SK-N-SH (cell line): ENCODE data around the gene APC2.

Experiments used
- CHD2 ChIP-seq: fragments of 150-350 bp; IDR thresholded peaks from 2 replicates; pipeline ENCODE4 v1.6.1; 2018; ENCODE audit warnings: low read length; ENCODE audit not compliant: partially characterized antibody
- ELF1 ChIP-seq: IDR thresholded peaks from 2 replicates; pipeline ENCODE4 v1.4.0; 2012
- EP300 ChIP-seq, 2 experiments: IDR thresholded peaks; 2 replicates each; pipeline versions ENCODE4 v1.4.0 to v1.6.1; 2012; ENCODE audit warnings: borderline replicate concordance in 1 of 2, low read depth in 1 of 2, low read length in 1 of 2
- EZH2phosphoT487 ChIP-seq: fragments of 200-600 bp; sonication (generic); IDR thresholded peaks from 2 replicates; pipeline ENCODE4 v1.6.1; 2017; ENCODE audit warnings: low read depth, mixed run types, mild to moderate bottlenecking, antibody characterized with exemption, moderate library complexity, borderline replicate concordance
- FOXM1 ChIP-seq: IDR thresholded peaks from 2 replicates; pipeline ENCODE4 v1.4.0; 2012; ENCODE audit warnings: low read depth, mild to moderate bottlenecking
- POLR2AphosphoS5 ChIP-seq: IDR thresholded peaks from 2 replicates; pipeline ENCODE4 v1.6.1; 2012; ENCODE audit warnings: low read depth, low read length
- RAD21 ChIP-seq: IDR thresholded peaks from 2 replicates; pipeline ENCODE4 v1.6.1; 2012; ENCODE audit warnings: mild to moderate bottlenecking, low read length
- RXRA ChIP-seq: IDR thresholded peaks from 2 replicates; pipeline ENCODE4 v1.4.0; 2012; ENCODE audit warnings: low read depth, mild to moderate bottlenecking, borderline replicate concordance
- SIN3A ChIP-seq: IDR thresholded peaks from 2 replicates; pipeline ENCODE4 v1.6.1; 2012; ENCODE audit warnings: low read depth, mild to moderate bottlenecking, low read length, moderate library complexity, borderline replicate concordance
- TAF1 ChIP-seq: IDR thresholded peaks from 2 replicates; pipeline ENCODE4 v1.6.1; 2012; ENCODE audit warnings: low read depth, mild to moderate bottlenecking, low read length, moderate library complexity, borderline replicate concordance
- TCF12 ChIP-seq: IDR thresholded peaks from 2 replicates; pipeline ENCODE4 v1.4.0; 2012
- YY1 ChIP-seq: IDR thresholded peaks from 2 replicates; pipeline ENCODE4 v1.4.0; 2012; ENCODE audit warnings: low read depth, mild to moderate bottlenecking
- TF ChIP-seq, protein P1 (sequence below): fragments of 200-600 bp; sonication (generic); IDR thresholded peaks from 2 replicates; pipeline ENCODE4 v1.6.1; 2017; ENCODE audit warnings: antibody characterized with exemption, mild to moderate bottlenecking, moderate library complexity
- TF ChIP-seq, protein P2 (sequence below): fragments of 150-350 bp; IDR thresholded peaks from 2 replicates; pipeline ENCODE4 v1.6.1; 2017; ENCODE audit warnings: antibody characterized with exemption, low read length, low read depth, borderline replicate concordance

DNA sequence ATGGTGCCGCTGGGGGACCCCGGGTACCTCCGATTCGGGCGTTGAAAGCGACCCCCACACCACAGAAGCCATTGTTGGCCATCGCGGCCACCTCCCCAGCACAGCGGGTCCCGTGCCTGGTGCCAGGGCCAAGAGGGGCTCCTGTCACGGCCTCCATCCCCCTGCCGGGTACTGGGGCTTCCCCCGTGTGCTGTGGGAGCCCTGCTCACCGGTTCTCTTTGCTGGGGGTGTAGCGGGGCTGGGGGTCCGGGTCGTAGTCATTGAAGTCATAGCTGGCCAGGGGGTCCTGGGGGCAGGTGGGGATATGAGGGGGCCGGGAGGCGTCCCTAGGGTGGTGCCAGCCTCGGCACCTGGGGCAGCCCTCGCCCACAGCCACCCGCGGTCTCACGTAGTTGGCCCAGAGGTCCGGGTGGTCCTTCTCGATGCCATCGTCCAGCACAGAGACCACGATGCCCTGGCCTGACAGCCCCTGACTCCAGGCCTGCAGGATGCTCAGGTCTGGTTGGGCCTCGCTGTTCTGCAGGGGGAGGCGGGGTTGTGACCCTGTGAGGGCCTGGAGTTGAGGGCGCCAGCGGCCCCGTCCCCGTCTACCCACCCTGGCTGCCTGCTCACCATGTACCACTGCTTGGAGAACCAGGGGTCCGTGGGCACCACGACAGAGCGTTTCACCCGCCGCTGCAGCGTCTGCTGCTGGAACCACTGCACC, 37.8 kb downstream of the APC2 start:
- TF ChIP-seq, protein P1, sequence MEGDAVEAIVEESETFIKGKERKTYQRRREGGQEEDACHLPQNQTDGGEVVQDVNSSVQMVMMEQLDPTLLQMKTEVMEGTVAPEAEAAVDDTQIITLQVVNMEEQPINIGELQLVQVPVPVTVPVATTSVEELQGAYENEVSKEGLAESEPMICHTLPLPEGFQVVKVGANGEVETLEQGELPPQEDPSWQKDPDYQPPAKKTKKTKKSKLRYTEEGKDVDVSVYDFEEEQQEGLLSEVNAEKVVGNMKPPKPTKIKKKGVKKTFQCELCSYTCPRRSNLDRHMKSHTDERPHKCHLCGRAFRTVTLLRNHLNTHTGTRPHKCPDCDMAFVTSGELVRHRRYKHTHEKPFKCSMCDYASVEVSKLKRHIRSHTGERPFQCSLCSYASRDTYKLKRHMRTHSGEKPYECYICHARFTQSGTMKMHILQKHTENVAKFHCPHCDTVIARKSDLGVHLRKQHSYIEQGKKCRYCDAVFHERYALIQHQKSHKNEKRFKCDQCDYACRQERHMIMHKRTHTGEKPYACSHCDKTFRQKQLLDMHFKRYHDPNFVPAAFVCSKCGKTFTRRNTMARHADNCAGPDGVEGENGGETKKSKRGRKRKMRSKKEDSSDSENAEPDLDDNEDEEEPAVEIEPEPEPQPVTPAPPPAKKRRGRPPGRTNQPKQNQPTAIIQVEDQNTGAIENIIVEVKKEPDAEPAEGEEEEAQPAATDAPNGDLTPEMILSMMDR, result no peak
- TF ChIP-seq POLR2AphosphoS5, result no peak
- no peak for TF ChIP-seq EP300 (IDR thresholded peaks at IDR 0.05; ENCODE audit: borderline replicate concordance in 1 of 2, low read depth in 1 of 2, low read length in 1 of 2)
- no peak for TF ChIP-seq EZH2phosphoT487
- TF ChIP-seq TAF1, result no peak
- no peak for TF ChIP-seq ELF1
- TF ChIP-seq, protein P2, sequence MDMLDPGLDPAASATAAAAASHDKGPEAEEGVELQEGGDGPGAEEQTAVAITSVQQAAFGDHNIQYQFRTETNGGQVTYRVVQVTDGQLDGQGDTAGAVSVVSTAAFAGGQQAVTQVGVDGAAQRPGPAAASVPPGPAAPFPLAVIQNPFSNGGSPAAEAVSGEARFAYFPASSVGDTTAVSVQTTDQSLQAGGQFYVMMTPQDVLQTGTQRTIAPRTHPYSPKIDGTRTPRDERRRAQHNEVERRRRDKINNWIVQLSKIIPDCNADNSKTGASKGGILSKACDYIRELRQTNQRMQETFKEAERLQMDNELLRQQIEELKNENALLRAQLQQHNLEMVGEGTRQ, result no peak
- TF ChIP-seq YY1, result no peak
- TF ChIP-seq RAD21, result no peak
- TF ChIP-seq RXRA, result no peak
- no peak for TF ChIP-seq SIN3A
- TF ChIP-seq TCF12, result no peak
- TF ChIP-seq FOXM1, result no peak
- TF ChIP-seq CHD2, result no peak
